Inflammatory macrophage treated with lipopolysaccharide for 1 hour (primary cell): Measurements from ENCODE around the gene SPRED1.
A peak's percentile ranks its signal among the peaks of the same experiment; 100 is the strongest.

Experiments used
- DNase-seq, 2 donors: peaks; one replicate each; pipeline ENCODE4 v3.0.0-alpha.2; 2020 to 2022

Gene SPRED1

DNA sequence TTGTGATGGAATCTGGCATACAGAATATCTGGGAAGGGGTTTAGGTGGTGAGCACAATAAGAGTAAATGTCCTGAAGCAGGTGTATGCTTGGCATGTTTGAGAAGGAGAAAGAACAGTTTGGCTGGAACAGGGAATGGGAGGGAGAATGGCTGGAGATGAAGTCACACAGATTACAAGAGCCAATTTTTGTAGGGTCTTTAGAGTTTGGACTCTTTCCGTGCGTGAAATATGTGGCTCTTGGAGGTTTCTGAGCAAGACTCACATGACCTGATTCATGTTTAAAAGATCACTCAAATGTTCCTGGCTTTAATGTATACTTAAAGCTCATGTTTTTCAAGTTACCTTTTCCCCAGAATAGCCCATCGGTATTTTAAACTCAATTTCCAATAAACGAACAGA lies 32.8 kb downstream of the SPRED1 start:
- no peak for DNase-seq

DNA sequence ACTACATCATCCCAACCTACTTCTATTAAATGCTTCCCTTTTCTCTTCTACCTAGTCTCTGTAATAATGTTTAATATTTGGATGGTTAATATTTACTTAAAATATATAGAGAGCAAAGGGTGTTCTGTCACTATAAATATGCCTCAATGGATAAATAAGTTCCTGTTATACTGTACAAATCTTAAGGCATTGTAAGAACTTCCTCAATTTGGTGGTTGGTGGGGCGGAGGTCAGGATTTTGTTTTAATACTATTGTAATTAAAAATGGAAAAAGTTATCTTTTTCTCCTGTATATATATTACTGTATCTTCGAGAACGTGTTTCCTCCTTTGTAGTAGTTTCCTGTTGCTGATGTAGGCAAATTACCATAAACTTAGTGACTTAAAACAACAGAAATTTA lies 41.5 kb downstream of the SPRED1 start:
- DNase-seq: peak in 1 of 2 donors; percentile 33

DNA sequence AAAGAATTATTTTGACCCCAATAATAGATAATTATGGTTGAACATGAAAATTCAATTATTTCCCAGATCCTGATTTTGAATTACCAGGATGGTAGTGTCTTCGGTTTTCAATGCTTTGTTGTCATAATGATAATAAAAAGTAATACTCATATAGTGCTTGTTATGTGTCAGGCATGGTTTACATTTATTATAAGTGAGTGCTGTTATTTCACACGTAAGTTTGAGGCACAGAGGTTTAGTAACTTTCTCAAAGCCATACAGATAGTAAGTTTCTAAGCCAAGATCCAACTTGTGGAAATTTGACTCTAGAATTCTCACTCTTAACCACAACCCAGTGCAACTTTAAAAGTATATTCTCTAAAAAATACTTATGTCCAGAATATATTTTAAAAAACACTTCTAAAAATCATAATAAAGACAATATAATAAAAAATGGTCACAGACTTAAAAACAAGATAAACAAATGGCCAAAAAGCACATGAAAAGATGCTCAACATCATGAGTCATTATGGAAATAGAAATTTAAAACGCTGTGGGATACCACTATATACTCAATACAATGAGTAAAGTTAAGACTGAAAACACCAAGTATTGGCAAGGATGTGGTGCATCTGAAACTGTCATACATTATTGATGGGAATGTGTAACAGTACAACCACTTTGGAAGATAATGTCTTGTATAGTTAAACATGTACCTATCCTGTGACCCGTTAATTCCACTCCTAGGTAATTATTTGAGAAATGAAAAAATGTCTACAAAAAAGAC lies 45.2 kb downstream of the SPRED1 start:
- DNase-seq: no peak

DNA sequence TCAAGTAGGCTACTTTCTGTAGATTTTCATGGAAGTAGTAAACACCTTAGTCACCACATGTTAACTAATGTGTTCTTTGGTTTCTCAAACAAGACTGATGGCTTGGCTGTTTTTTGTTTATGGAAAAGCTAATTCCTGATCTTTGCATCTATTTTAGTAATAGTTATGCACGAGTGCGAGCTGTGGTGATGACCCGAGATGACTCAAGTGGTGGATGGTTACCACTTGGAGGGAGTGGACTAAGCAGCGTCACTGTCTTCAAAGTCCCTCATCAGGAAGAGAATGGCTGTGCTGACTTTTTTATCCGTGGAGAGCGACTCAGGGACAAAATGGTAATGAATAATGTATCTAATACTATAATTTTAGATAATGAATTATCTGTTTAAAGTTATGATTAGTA lies 46.6 kb downstream of the SPRED1 start:
- no peak for DNase-seq

DNA sequence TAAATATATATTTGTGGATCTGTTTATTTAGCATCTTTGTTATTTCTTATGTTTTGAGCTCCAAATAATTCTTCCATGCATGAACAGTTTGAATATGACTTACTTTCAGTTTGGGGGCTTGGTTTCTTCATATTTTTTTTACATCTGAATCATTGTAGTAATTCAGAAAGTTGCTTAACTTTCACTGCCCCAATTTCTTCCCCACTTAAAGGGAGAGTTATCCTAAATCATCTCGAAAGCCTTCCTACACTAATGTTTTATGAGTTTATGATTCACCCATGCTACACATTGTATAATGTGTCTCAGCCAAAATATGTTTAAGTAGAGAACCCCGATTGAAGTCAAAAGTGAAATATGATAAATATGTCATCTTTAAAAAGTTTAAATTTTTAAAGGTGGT lies 47.8 kb downstream of the SPRED1 start:
- DNase-seq: peak in 1 of 2 donors; percentile 30

DNA sequence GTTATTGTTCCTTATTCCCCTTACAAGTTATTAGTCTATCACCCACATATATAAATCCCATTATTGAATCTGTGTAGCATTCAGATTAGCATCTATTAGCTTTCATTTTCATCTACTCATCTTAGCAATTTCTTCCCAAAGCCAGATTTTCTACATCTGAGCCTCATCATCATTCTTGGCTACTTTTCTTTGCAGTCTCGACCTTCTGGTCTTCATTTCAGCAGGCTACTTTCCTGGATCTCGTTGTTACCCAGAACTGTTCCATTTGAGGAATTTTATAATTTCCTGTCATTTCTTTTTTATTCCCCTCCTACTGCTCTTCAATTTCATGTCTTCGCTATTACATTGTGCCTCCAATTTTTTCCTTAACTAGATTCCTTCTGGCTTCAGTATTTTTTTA lies 51.8 kb downstream of the SPRED1 start:
- DNase-seq: no peak

DNA sequence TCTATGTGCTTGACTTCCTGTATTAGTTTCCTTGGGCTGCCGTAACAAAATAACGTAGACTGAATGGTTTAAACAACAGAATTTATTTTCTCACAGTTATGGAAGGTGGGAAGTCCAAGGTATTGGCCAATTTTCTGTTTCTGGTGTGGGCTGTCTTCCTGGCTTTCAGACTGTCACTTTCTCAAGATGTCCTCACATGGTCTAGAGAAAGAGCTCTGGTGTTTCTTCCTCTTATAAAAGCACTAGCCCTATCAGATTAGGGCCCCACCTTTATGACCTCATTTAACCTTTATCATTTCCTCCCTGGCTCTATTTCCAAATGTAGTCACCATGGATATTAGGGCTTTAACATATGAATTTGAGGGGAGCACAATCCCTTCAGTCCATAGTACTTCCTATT lies 54.6 kb downstream of the SPRED1 start:
- peak; percentile 92 to 99 for DNase-seq

DNA sequence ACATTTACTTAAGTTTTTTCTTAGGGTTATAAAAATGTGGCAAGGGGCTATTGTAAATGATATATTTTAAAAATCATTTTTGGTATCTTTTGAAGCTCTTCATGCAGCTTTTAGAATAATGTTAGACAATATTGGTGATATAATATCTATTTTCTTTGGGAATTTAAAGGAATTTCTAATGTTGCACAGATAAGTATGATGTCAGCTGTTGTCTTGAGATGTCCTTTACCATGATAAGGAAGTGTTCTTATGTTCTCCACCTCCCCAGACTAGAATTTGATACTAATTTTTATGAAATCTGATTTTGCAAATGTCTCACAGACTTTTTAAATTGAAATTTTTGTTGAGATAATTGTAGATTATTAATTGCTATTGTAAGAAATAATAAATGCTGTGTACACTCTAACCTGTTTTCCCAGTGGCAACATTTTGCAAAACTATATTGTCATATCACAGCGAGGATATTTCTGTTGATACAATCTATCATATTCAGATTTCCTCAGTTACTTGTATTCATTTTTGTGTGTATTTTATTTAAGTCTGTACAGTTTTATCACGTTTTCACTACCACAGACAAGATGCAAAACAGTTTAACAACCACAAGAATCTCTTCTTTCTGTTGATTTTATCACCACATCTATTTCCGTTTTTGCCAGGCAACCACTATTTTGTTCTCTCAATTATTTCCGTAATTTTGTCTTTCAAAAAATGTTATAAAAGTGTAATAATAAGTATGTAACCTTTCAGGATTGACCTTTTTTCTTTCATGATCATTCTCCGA lies 55.4 kb downstream of the SPRED1 start:
- peak; percentile 71 to 86 for DNase-seq

DNA sequence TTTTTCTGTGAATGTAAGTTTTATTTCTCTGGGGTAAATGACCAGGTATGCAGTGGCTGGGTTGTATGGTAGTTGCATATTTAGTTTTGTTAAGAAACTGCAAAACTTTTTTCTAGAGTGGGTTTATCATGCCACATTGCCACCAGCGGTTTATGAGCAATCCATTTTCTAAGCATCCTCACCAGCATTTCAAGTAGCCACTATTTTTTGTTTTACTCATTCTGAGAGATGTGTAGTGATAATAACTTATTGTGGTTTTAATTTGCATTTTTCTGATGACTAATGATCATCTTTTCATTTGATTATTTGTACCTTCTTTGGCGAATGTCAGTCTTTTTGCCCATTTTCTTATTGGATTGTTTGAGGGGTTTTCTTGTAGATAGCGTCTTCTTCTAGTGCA lies 56.2 kb downstream of the SPRED1 start:
- no peak for DNase-seq

DNA sequence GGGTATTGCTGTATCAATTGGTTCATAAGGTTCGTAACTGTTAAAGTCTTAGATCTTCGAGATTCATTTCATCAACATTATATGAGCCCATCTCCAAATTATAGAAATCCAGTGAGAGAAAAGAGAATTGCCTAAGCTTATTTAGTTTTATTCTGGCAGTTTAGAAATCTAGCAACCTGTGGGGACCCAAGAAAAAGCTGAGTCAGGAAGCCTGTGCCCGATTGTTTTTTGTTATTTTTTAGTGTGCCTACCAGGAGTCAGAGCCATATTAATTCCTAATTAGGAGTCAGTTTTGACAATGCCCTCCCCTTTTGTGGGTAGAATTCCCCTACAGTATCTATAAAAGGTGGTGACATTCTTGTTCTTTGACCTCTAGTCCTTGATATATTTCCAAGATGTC lies 59.6 kb downstream of the SPRED1 start:
- no peak for DNase-seq

DNA sequence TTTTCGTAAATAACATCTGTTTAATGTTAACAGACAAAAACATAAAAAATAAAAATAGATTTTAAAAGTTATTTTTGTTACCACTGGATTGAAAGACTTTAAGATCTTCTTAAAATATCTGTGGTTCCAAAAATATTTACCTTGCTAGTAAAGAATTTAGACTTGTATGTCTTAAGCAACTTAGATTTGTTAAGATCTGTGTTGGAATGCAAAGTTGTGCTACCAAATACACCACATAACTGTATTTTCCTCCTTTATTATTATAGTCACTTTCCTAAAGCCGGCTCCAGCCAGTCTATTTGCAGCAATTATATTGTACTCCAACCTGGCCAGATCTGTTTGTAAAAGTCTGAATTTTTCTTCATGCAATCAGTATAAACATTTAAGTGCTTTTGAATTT lies 63.7 kb downstream of the SPRED1 start:
- no peak for DNase-seq

DNA sequence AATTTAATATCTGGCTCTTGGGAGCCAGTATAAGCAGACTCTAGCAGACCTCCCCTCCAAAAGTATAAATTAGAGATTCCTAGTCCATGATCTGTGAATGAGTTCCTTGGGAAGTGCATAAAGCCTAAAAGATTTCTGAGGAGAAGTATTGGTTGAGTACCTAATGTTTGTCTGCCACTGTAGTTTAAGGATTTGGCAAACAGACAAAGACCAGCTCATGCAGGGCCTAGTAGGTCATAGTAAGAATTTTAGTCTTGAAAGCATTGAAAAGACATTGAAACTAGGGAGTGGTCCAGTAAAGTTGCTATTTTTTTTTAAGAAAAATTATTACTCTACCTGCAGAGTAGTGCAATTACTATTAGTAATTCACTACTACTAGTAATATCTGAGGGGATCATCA lies 67.5 kb downstream of the SPRED1 start:
- no peak for DNase-seq

DNA sequence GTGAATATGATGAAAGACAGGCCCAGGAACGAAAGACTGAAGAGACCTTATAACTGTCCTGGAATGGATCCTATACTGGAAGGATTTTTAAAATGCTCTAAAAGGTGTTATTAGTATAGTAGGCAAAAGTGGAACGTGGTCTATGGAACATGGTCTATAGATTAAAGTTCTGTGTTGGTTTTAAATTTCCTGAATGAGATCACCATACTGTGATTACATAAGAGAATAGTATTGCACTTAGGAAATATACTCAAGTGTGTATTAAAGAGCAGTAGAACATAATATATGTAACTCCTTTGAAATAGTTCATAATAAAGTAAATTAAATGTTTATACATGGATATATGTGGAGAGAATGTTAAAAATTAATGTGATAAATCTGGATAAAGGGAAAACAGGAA lies 68.2 kb downstream of the SPRED1 start:
- DNase-seq: peak; percentile 64 to 77

DNA sequence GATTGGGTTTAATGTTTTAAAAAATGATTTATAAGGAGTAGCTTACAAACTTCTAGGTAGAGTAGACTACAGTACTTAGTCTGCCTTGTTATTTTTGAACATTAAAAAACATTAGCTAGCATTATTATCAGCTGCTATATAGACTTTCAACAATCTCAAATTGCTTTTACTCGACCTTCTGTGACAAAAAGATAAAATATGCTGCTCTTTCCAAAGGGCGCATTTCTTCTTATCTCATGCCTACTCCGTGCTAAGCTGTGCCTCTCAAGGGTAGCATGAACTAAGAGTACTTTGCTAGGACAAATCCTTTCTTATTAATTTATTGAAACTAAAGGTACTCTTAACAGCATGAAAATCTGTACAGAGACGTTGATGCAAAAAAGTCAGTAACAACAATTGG lies 71.3 kb downstream of the SPRED1 start:
- DNase-seq: no peak

DNA sequence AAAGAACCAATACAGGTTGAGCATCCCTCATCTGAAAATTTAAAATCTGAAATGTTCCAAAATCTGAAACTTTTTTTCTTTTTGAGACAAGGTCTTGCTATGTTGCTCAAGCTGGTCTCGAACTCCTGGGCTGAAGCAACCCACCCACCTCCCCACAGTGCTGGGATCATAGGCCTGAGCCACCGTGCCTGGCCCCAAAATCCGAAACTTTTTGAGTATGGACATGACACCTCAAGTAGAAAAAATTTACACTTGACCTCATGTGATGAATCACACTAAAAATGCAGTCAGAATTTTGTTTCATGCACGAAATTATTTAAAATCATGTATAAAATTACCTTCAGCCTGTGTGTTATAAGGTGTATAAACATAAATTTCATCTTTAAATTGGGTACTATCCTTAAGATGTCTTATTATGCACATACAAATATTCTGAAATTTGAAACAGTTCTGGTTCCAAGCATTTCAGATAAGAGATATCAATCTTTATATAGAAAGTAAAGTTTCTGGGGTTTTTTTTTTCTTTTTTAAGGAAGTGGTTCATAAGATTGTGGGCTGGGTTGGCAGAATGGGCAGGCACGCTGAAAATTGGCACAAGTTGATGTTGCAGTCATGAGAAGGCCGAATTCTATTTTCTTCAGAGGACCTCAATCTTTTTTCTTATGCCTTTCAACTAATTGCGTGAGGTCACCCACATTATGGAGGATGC lies 72.5 kb downstream of the SPRED1 start:
- DNase-seq: peak; percentile 57 to 72

DNA sequence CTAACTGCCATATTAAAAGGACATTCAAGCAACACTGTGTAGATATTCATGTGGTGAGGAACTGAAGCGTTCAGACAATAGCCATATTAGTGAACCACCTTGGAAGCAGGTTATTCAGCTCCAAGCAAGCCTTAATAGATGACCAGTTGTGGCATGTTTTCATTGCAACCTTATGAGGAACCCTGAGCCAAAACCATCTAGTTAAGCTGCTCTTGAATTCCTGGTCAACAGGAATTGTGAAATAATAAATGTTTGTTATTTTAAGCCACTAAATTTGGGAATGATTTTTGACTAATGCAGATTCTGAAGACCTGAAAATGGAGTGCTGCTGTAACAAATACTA lies 73.0 kb downstream of the SPRED1 start:
- no peak for DNase-seq

DNA sequence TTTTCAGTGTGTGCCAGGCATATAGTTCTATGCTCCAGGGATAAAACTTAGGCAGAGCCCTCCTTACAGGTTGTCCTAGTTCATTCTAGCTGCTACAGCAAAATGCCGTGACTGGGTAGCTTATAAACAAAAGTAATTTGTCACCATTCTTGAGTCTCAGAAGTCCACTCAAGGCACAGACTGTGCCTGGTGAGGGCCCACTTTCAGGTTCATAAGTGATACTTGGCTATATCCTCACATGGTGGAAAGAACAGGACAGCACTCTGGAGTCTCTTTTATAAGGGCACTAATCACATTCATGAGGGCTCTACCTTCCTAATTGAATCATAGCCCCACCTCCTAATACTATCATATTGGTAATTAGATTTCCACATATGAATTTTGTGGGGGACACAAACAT lies 80.1 kb downstream of the SPRED1 start:
- DNase-seq: no peak

DNA sequence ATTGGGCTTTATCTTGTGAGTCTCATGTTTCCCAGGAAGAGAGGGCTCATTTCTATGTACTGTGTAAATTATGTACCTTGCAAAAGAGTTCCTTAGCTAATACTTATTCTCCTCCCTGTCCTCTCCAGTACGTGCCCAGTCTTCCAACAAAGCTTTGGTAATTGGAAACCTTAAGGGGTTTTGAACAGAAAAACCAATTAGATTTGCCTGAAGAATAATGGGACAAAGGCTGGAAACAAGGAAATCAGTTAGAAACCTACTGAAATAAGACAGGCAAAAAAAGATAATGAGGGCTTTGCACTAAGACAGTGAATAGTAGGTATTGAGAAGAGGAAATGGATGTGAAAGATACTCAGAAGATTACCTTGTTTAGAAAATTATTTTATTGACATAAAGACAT lies 82.5 kb downstream of the SPRED1 start:
- DNase-seq: no peak

DNA sequence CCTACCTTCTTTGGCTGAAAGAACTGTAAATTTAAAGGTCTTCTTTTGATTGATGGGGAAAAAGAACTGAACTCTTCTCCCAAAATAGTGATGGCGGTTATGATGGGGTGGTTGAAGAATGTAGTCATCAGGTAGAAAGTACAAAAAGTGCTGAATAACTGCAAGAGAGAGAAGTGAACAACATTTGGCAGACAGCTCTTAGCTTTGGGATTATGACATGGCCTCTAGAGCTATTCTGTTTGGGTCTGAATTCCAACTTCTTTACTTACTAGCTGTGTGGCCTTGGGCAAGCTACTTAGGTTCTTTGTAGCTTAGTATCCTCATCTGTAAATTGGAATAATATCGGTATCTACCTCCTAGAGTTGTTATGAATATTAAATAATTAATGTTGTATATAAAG lies 91.7 kb downstream of the SPRED1 start:
- DNase-seq: no peak

DNA sequence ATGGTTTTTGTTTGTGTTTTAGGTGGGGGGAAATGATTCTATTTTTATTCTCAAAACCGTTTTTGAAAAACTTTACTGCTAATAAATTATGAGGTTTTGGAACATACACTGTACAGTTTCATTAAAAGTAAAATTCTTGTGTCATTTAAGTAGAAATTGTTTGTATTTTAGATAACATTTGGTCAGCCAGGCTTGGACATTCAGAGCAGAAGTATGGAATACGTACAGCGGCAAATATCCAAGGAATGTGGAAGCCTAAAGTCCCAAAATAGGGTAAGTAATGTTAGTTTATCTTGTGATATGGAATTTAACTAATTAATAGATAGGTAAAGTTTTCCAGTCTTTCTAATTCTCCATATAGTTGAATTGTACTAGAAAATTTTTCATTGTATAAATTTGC lies 96.6 kb downstream of the SPRED1 start:
- no peak for DNase-seq

DNA sequence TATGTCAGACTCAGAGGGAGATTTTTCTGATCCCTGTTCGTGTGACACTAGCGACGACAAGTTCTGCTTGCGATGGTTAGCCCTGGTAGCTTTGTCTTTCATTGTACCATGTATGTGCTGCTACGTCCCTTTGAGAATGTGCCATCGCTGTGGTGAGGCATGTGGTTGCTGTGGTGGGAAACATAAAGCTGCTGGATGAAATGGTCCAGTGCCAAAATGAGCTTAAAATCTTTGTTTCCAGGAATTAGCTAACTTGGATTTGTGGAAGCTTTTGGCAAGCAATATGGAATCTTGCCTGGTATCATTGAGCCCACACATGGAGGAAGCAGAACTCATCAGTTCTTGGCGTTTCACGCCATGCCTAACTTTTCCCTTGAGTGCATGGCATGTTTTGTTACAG lies 98.8 kb downstream of the SPRED1 start:
- no peak for DNase-seq

DNA sequence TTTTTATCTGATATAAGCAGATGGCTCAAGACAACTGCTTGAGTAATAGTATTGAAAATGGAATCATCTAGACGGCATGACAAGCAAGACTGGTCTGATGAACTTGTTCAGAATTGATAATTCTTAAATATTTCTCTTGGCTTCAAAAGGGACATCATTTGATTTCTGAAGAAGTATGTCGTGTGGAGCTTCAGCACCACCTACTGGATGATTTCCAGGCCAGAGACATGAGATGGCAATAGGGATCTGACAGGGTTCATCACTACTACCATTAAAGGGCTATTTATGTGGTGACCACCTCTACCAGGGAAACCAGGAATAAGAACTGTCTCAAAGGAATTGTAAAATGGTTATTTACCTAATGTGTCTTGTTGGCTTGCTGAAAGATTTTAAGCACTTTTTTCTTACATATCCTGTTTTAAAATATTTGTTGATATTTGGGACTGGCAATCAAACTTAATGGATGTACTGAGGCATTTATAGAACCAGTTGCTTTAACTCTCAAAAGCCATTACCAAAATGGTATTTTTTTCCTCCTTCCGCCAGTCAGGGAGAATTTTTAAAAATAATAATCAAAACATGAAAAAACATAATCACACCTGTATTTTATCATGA lies 101.8 kb downstream of the SPRED1 start:
- peak; percentile 42 to 76 for DNase-seq

DNA sequence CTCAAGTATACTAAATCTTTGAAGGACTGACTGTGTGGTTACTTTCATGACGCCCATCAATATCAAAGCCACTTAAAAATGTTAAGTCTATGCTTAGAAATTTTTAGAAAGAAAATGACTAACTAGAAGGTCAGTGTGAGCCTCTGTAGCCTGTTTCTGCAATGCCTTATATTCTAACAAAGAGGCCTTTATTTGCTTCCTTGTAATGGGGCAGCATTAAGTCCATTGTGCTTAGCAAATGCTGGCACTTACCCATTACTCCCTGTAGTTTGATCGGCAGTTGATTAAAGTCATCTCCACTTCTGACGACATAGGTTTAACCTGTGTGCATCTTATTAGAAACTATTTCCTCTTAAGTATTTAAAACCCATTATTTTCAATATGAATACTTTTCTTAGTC lies 109.7 kb downstream of the SPRED1 start:
- DNase-seq: no peak

DNA sequence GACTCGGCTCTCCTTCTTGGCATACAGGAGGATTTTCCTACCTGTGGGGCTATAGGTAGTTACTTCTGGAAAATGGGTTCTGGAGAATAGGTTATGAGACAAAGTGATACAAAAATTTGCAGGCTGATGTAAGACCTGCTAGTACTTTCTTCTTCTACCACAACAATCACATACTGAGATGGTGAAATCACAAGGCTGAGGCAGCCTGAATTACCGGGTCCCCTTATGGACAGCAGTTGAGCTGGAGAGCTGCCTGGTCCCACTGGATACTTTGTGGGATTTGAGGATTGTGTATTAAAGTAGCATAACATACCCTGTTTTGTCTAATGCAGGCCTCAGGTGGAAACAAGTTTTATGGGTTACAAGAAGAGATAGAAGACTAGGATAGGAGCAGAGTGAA lies 114.8 kb downstream of the SPRED1 start:
- no peak for DNase-seq
